C4-2B (cell line): ENCODE data around the gene CYSRT1.

Experiments used
- CTCF ChIP-seq: fragments of 450-650 bp; conservative IDR thresholded peaks from 2 replicates; pipeline ENCODE4 v1.5.1; 2017; ENCODE audit warnings: mild to moderate bottlenecking
- ZFX ChIP-seq: fragments of 450-650 bp; IDR thresholded peaks from 2 replicates; pipeline ENCODE4 v1.6.1; 2017

- TF ChIP-seq CTCF (no peak), ZFX (no peak)
Measured at GRCh38 chr9:137192448-137192780, 32.6 kb upstream of the CYSRT1 start.
